Gastroesophageal sphincter (tissue), 4 donors: ENCODE measurements around the gene CIT. TPM values are rescaled to one million over a fixed set of nuclear protein-coding genes. Genes with fewer than 3 reads are reported as not detected.
A peak's percentile ranks its signal among the peaks of the same experiment; 100 is the strongest.

Experiments
- ATAC-seq: fragments of 150-250 bp; one replicate; pipeline ENCODE4 v1.9.1; 2016; ENCODE audit warnings: mild to moderate bottlenecking, moderate library complexity
- H3K27ac ChIP-seq, 4 donors: fragments of 200-600 bp; sonication (generic) in 3 of 4; 1 replicate in 3 of 4; 2 replicates in 1 of 4; pipeline ENCODE4 v1.5.1; 2016 to 2019
- H3K27me3 ChIP-seq: fragments of 200-600 bp; sonication (generic); one replicate; pipeline ENCODE4 v1.5.1; 2019
- H3K36me3 ChIP-seq, 2 donors: fragments of 200-600 bp; sonication (generic); one replicate each; pipeline ENCODE4 v1.5.1; 2019; ENCODE audit warnings: control low read depth in 1 of 2
- H3K4me1 ChIP-seq, 3 donors: fragments of 200-600 bp; sonication (generic); 1 replicate in 2 of 3; 2 replicates in 1 of 3; pipeline ENCODE4 v1.5.1; 2016 to 2019; ENCODE audit warnings: control low read depth in 2 of 3
- H3K4me3 ChIP-seq, 2 donors: fragments of 200-600 bp; sonication (generic); one replicate each; pipeline ENCODE4 v1.5.1; 2019; ENCODE audit warnings: mild to moderate bottlenecking in 1 of 2, moderate library complexity in 1 of 2
- H3K9me3 ChIP-seq, 3 donors: fragments of 200-600 bp; sonication (generic); one replicate each; pipeline ENCODE4 v1.5.1; 2017 to 2019; ENCODE audit warnings: control low read depth in 2 of 3
- EP300 ChIP-seq: sonication (generic); formaldehyde crosslinking; IDR thresholded peaks from one replicate; pipeline ENCODE4 v1.6.1; 2017; ENCODE audit warnings: antibody characterized with exemption, mild to moderate bottlenecking
- POLR2A ChIP-seq, 2 donors: fragments of 450-650 bp; IDR thresholded peaks; one replicate each; pipeline ENCODE4 v1.6.1; 2017; ENCODE audit warnings: antibody characterized with exemption in 2 of 2, mild to moderate bottlenecking in 2 of 2, moderate library complexity in 1 of 2
- POLR2AphosphoS5 ChIP-seq: sonication (generic); formaldehyde crosslinking; IDR thresholded peaks from one replicate; pipeline ENCODE4 v1.6.1; 2017; ENCODE audit warnings: antibody characterized with exemption
- WGBS, 2 donors: methylation state at CpG; one replicate each; pipeline ENCODE4 v1.1.5; 2018; ENCODE audit warnings: low coverage in 1 of 2; 5-methylcytosine and 5-hydroxymethylcytosine counted together
- total RNA-seq, 4 donors: library from RNA; depleted of rRNA; stranded (reverse); fragments of >200 nt; gene quantifications; one replicate each; pipeline ENCODE4 v1.1.0, GENCODE V29; 2016
- TF ChIP-seq, protein P1 (sequence below), 4 experiments: fragments of 200-600 bp in 2 of 4; fragments of 450-650 bp in 2 of 4; sonication (generic) in 1 of 4; IDR thresholded peaks; one replicate each; pipeline ENCODE4 v1.5.1; 2017 to 2019; ENCODE audit warnings: antibody characterized with exemption in 4 of 4, mild to moderate bottlenecking in 2 of 4, moderate library complexity in 2 of 4

The CIT gene
- total RNA-seq, 4 donors from 2014 or later = 3.8 to 9.7 (median 6.6) TPM

DNA sequence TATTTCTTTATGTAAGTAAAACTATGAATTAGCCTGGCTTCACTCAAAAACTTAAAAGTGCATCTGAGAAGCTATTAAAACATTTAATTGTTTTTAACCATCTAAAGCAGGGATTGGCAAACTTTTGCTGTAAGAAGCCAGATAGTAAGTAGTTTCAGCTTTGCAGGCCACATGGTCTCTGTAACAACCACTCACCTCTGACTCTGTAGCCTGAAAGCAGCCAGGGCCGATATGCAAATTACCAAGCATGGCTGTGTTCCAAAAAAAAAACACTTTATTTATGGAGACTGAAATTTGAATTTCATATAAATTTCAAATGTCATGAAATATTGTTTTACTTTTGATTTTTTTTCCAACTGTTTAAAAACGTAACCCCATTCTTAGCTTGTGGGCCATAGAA is 95.3 kb downstream of the CIT start:
- Histone ChIP-seq H3K4me3 (no peak overlapping the region), H3K27me3 (no peaks in the 10 kb centered on the region), H3K9me3 (no peaks in the 10 kb centered on the region), H3K4me1 (peaks cover 0 to 11% (median 0%) of the 10 kb centered on the region in 3 donors), H3K27ac (no peak overlapping the region), H3K36me3 (no peaks in the 10 kb centered on the region)
- 78 to 89% methylated on average over 2 of the region's 2 CpGs for WGBS, 2 donors
- TF ChIP-seq POLR2A (IDR thresholded peaks at IDR 0.05) (no peak), EP300 (no peak)
- ATAC-seq = no peak

DNA sequence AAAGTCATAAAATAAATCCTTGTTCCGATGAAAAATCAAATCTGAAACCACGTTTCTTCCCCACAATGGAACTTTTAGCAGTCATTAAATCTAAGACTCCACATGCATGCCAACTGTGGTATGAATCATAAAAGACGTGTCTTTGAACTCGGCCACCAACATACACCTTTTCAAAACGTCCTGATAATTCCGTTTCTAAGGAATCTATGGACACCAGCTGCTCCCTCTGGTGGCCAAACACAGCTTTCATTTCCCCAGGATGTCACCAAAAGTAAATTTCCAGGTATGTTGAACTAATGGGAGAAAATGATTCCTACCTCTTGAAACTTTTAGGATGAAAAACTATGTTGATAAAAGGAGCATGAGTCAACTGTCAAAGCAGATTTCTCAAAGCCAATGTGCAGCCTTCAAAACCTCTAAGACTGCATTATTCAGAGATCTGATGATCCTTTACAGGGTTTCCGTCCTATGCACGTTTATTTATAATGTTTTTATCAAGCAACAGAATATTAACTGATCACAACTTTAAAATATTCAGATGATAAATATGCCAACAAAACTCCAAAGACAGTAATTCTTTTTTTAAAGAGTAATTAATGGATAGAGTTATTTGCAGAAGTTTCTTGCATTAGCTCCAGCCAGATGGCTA is 96.2 kb downstream of the CIT start:
- Histone ChIP-seq H3K27ac (no peak overlapping the region), H3K9me3 (no peaks in the 10 kb centered on the region), H3K27me3 (no peaks in the 10 kb centered on the region), H3K4me1 (peaks cover 0 to 11% (median 0%) of the 10 kb centered on the region in 3 donors), H3K4me3 (no peak overlapping the region), H3K36me3 (no peaks in the 10 kb centered on the region)
- no peak for TF ChIP-seq POLR2AphosphoS5
- no peak for TF ChIP-seq POLR2A (IDR thresholded peaks at IDR 0.05)
- TF ChIP-seq, protein P1, sequence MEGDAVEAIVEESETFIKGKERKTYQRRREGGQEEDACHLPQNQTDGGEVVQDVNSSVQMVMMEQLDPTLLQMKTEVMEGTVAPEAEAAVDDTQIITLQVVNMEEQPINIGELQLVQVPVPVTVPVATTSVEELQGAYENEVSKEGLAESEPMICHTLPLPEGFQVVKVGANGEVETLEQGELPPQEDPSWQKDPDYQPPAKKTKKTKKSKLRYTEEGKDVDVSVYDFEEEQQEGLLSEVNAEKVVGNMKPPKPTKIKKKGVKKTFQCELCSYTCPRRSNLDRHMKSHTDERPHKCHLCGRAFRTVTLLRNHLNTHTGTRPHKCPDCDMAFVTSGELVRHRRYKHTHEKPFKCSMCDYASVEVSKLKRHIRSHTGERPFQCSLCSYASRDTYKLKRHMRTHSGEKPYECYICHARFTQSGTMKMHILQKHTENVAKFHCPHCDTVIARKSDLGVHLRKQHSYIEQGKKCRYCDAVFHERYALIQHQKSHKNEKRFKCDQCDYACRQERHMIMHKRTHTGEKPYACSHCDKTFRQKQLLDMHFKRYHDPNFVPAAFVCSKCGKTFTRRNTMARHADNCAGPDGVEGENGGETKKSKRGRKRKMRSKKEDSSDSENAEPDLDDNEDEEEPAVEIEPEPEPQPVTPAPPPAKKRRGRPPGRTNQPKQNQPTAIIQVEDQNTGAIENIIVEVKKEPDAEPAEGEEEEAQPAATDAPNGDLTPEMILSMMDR (IDR thresholded peaks at IDR 0.05) = peak; percentile 55 to 76 (median 66)
- no peak for TF ChIP-seq EP300
- no peak for ATAC-seq
- WGBS, 2 donors = 23 to 35% methylated on average over 8 of the region's 8 CpGs

DNA sequence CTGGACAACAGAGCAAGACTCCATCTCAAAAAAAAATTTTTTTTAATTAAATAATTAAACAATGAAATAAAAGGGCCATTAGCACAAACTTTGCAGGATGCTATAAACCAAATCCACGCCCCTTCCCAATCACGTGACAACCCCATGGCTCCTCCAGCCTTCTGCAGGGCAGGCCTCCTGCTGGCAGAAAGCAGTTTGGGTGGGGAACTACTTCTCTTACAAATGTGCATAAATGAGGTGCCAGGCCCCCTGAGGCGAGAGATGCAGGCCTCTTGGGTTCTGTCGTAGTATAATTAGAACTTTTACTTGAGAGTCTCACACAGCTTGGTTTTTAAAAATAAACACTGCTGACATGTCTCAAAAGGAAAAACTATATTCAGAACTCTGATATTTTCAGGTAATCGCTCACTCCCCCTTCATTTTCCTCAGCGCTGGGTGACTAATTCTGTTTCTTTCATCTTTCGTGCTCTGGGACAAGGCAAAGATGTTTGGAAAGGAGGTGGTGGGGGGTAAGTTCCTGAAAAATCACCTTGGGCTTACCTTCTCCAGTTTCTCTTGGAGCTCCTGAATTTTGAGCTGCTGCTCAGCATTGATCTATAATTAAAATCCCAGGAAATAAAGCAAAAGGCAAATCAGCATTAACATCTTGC is 101.7 kb downstream of the CIT start:
- peaks cover 0 to 7% (median 0%) of the 10 kb centered on the region in 3 donors for H3K4me1 ChIP-seq
- H3K36me3 ChIP-seq = no peaks in the 10 kb centered on the region
- WGBS, 2 donors = 85 to 97% methylated on average over 6 to 7 of the region's 7 CpGs
- H3K4me3 ChIP-seq = no peak overlapping the region
- no peak overlapping the region for H3K27ac ChIP-seq
- H3K9me3 ChIP-seq = no peaks in the 10 kb centered on the region
- no peak for ATAC-seq
- H3K27me3 ChIP-seq = no peaks in the 10 kb centered on the region
- TF ChIP-seq POLR2A (IDR thresholded peaks at IDR 0.05) = no peak

DNA sequence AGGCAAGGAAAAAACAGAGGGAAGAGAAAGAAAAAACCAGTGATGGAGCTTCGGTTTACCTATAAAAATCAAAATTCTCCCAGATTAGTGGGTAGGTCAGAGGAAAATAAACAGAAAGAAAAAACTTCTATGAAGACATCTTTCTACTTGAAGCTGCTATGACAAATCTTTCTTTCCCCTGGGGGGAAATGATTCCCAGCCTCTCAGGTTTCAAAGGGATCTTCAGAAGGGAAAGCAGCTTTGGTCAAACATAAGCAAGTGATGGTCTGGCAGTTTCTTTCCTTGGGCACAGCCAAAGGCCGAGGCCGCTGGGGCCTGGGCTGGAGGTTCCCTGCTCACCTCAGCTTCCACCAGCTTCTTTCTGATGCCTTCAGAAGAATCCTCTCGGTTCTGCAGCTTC is 104.7 kb downstream of the CIT start:
- Histone ChIP-seq H3K27me3 (no peaks in the 10 kb centered on the region), H3K27ac (no peak overlapping the region), H3K4me3 (no peak overlapping the region), H3K9me3 (no peaks in the 10 kb centered on the region), H3K4me1 (no peaks in the 10 kb centered on the region), H3K36me3 (no peaks in the 10 kb centered on the region)
- no peak for ATAC-seq
- no peak for TF ChIP-seq POLR2AphosphoS5
- TF ChIP-seq, protein P1 (IDR thresholded peaks at IDR 0.05) = no peak
- WGBS, 2 donors = 86 to 100% methylated on average over 1 to 2 of the region's 4 CpGs

DNA sequence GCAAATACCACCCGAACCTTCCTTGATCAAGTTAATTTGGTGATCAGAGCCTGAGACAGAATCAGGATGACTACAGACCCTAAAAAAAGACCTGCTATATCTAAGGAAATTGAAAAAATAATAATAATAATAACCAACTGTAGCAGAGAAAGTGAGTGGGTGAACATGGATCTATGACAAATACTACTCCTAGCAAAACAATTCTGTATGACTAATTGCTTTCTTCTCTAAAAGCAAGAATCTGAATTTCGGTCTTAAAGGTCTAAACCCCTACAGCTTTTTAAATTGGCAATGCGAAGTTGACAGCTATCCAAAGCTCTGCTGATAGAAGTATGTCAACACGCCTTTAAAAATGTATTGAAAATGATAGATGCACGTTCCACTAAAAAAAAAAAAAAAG is 107.0 kb downstream of the CIT start:
- Histone ChIP-seq H3K4me1 (no peaks in the 10 kb centered on the region), H3K27me3 (no peaks in the 10 kb centered on the region), H3K36me3 (no peaks in the 10 kb centered on the region), H3K9me3 (no peaks in the 10 kb centered on the region), H3K27ac (no peak overlapping the region), H3K4me3 (no peak overlapping the region)
- ATAC-seq = no peak
- TF ChIP-seq POLR2AphosphoS5 = no peak
- TF ChIP-seq, protein P1 (IDR thresholded peaks at IDR 0.05) = no peak
- TF ChIP-seq EP300 = no peak
- no peak for TF ChIP-seq POLR2A (IDR thresholded peaks at IDR 0.05)
- 92 to 100% methylated on average over 1 to 5 of the region's 5 CpGs for WGBS, 2 donors

DNA sequence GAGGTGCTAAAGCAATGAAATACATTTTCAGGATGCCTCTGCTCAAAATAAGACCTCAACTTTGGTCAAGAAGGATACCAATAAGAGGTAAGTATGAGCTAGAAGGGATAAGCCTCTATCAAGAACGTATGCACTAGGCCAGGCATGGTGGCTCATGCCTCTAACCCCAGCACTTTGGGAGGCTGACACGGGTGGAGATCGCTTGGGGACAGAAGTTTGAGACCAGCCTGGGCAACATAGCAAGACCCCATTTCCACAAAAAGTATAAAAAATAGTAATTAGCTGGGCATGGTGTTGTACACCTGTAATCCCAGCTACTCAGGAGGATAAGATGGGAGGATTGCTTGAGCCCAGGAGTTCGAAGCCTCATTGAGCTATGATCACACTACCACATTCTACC is 114.5 kb downstream of the CIT start:
- no peaks in the 10 kb centered on the region for H3K27me3 ChIP-seq
- 96 to 100% methylated on average over 1 to 4 of the region's 4 CpGs for WGBS, 2 donors
- no peak for ATAC-seq
- TF ChIP-seq, protein P1 (IDR thresholded peaks at IDR 0.05) = no peak
- TF ChIP-seq EP300 (no peak), POLR2A (IDR thresholded peaks at IDR 0.05) (no peak), POLR2AphosphoS5 (no peak)
- no peaks in the 10 kb centered on the region for H3K9me3 ChIP-seq
- H3K27ac ChIP-seq = no peak overlapping the region
- H3K4me1 ChIP-seq = no peaks in the 10 kb centered on the region
- H3K4me3 ChIP-seq = no peak overlapping the region
- H3K36me3 ChIP-seq = no peaks in the 10 kb centered on the region
